B cell (primary cell): Measurements from ENCODE around the gene KIDINS220. TPM values are rescaled to one million over a fixed set of nuclear protein-coding genes. Genes with fewer than 3 reads are reported as not detected.

ENCODE experiments used
- ATAC-seq: fragments of 200-7000 bp; cut with Tn5 transposase; one replicate; pipeline ENCODE4 v1.10.0; 2021; ENCODE audit warnings: low read depth, mild to moderate bottlenecking, moderate number of reproducible peaks, moderate library complexity
- CTCF ChIA-PET: fragments of 350-600 bp; sonication (Branson Sonifier 250); formaldehyde crosslinking; loops from one replicate; lab custom pipeline; 2021; ENCODE audit warnings: antibody characterized with exemption, inconsistent platforms; lab: Charles Lee
- POLR2A ChIA-PET: fragments of 350-600 bp; sonication (Branson Sonifier 250); formaldehyde crosslinking; loops from one replicate; lab custom pipeline; 2021; ENCODE audit warnings: antibody characterized with exemption; lab: Charles Lee
- DNase-seq: peaks from one replicate; pipeline ENCODE4 v3.0.0; 2013
- H2AFZ ChIP-seq: 2 replicates; pipeline ENCODE4 v1.6.1; 2012; ENCODE audit warnings: mild to moderate bottlenecking, low read depth, low read length; ENCODE audit not compliant: insufficient read depth, poor library complexity, severe bottlenecking
- H3K27ac ChIP-seq, 2 donors: 1 replicate in 1 of 2; 2 replicates in 1 of 2; pipeline ENCODE4 v1.5.1; 2012 to 2013; ENCODE audit warnings: low read length in 2 of 2, mild to moderate bottlenecking in 2 of 2, moderate library complexity in 1 of 2
- H3K27me3 ChIP-seq, 4 experiments: fragments of 200-600 bp in 1 of 4; sonication (generic) in 1 of 4; replicated peaks in 1 of 4; 1 replicate in 2 of 4; 2 replicates in 2 of 4; pipeline versions ENCODE4 v1.6.1 to v1.7.0; 2013 to 2016; ENCODE audit warnings: low read length in 3 of 4, mild to moderate bottlenecking in 2 of 4, mixed read lengths in 1 of 4, moderate library complexity in 1 of 4; ENCODE audit not compliant: insufficient read depth in 4 of 4, control insufficient read depth in 3 of 4; ENCODE audit errors: control extremely low read depth in 1 of 4
- H3K36me3 ChIP-seq, 2 experiments: replicated peaks in 1 of 2; 1 replicate in 1 of 2; 2 replicates in 1 of 2; pipeline versions ENCODE4 v1.6.1 to v1.7.1; 2013; ENCODE audit warnings: low read length in 1 of 2; ENCODE audit not compliant: insufficient read depth in 2 of 2, control insufficient read depth in 1 of 2; ENCODE audit errors: control extremely low read depth in 1 of 2, extremely low read depth in 1 of 2
- H3K4me1 ChIP-seq, 2 donors: fragments of 200-600 bp in 1 of 2; sonication (generic) in 1 of 2; 1 replicate in 1 of 2; 2 replicates in 1 of 2; pipeline versions ENCODE4 v1.5.1 to v1.6.1; 2013 to 2017; ENCODE audit warnings: low read length in 2 of 2; ENCODE audit not compliant: control insufficient read depth in 2 of 2, insufficient read depth in 2 of 2
- H3K4me2 ChIP-seq: replicated peaks from 2 replicates; pipeline ENCODE3; 2012; ENCODE audit warnings: mild to moderate bottlenecking, low read depth, low read length; ENCODE audit not compliant: poor library complexity, severe bottlenecking
- H3K4me3 ChIP-seq, 5 experiments: fragments of 200-600 bp in 1 of 5; sonication (generic) in 1 of 5; 1 replicate in 3 of 5; 2 replicates in 2 of 5; pipeline versions ENCODE4 v1.5.1 to v1.7.0; 2011 to 2016; ENCODE audit warnings: low read length in 4 of 5, mild to moderate bottlenecking in 4 of 5, low read depth in 2 of 5, control low read depth in 1 of 5, moderate library complexity in 1 of 5; ENCODE audit not compliant: insufficient read depth in 1 of 5; ENCODE audit errors: control extremely low read depth in 1 of 5, extremely low read depth in 1 of 5
- H3K79me2 ChIP-seq: fragments of 200-600 bp; sonication (generic); one replicate; pipeline ENCODE4 v1.6.0; 2016; ENCODE audit warnings: low read length; ENCODE audit not compliant: control insufficient read depth, insufficient read depth
- H3K9ac ChIP-seq: fragments of 200-600 bp; sonication (generic); 2 replicates; pipeline ENCODE4 v1.6.1; 2017; ENCODE audit warnings: mild to moderate bottlenecking, low read length, moderate library complexity
- H3K9me3 ChIP-seq, 3 donors: one replicate each; pipeline versions ENCODE4 v1.6.1 to v1.7.1; 2013; ENCODE audit warnings: low read length in 2 of 3; ENCODE audit not compliant: control insufficient read depth in 2 of 3, insufficient read depth in 1 of 3; ENCODE audit errors: control extremely low read depth in 1 of 3
- H4K20me1 ChIP-seq: 2 replicates; pipeline ENCODE4 v1.6.0; 2012; ENCODE audit warnings: mild to moderate bottlenecking, low read length; ENCODE audit not compliant: insufficient read depth, control insufficient read depth, poor library complexity, severe bottlenecking
- H3K27ac Mint-ChIP-seq: one replicate; pipeline ENCODE4 v1.8.0; 2021; ENCODE audit warnings: mixed read lengths
- H3K27me3 Mint-ChIP-seq: one replicate; pipeline ENCODE4 v1.8.0; 2021; ENCODE audit warnings: mixed read lengths
- H3K4me1 Mint-ChIP-seq: one replicate; pipeline ENCODE4 v1.8.0; 2021; ENCODE audit warnings: mixed read lengths
- H3K4me3 Mint-ChIP-seq: one replicate; pipeline ENCODE4 v1.8.0; 2021; ENCODE audit warnings: mixed read lengths
- H3K9me3 Mint-ChIP-seq: one replicate; pipeline ENCODE4 v1.8.0; 2022; ENCODE audit warnings: mixed read lengths; ENCODE audit not compliant: insufficient read depth
- EZH2 ChIP-seq: IDR thresholded peaks from 2 replicates; pipeline ENCODE4 v1.6.1; 2012; ENCODE audit warnings: borderline replicate concordance, low read depth, mild to moderate bottlenecking, moderate library complexity, low read length; ENCODE audit not compliant: insufficient read depth, poor library complexity, severe bottlenecking
- WGBS: methylation state at CpG from one replicate; pipeline ENCODE4 v1.1.5; 2013; ENCODE audit warnings: missing lambda C conversion rate; ENCODE audit not compliant: insufficient coverage; 5-methylcytosine and 5-hydroxymethylcytosine counted together
- intact Hi-C: fragments of 100-400 bp; cut with micrococcal nuclease; formaldehyde crosslinking; loops from one replicate; pipeline ENCODE4 v1.10.0; 2022
- polyA plus RNA-seq: library from polyadenylated mRNA; depleted of rRNA; stranded (reverse); fragments of >200 nt; gene quantifications from 2 replicates; pipeline ENCODE4 v1.2.3, GENCODE V29; 2012
- total RNA-seq, 2 donors: library from RNA; stranded (reverse); fragments of 120-200 nt in 1 of 2; gene quantifications; 1 replicate in 1 of 2; 2 replicates in 1 of 2; pipeline versions ENCODE4 v1.2.3 to v1.2.4, GENCODE V29; 2013 to 2022
- TF ChIP-seq, protein P1 (sequence below): fragments of 200-600 bp; IDR thresholded peaks from one replicate; pipeline ENCODE4 v1.8.0; 2022; ENCODE audit warnings: antibody characterized with exemption, mild to moderate bottlenecking

Gene KIDINS220
- total and polyA plus RNA-seq, 2 donors (not counting 1 experiment from before 2014, with no cell fraction given): 12.5 to 36.6 TPM

DNA sequence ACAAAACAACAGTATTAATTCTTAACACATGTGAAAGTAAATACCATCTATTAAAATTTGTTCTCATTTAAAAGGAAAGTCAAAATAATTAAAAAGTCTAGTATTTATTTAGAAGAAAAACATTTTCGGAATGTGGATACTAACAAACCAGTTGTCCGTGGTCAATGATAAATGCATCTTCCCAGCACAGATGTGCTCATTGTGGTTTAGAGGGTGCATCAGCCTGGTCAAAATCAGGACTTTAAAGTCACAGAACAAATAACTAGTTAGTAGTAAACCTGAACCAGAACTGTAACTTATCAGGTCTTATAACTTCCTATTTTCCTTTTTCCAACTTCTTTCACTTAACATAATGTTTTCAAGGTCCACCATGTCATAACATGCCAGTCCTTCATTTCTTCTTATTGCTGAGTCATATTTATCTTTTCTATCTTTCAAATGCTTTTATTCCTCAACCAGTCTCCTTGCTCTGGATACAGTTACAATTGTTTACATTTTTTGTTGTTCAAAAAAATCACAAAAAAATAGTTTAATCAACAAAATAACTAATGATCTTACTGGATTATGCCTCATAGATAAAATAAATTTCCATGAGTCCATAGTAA lies 99.7 kb downstream of the KIDINS220 start:
- Histone ChIP-seq H3K27me3 (no peaks in the 10 kb centered on the region), H3K36me3 (peaks cover 6 to 20% of the 10 kb centered on the region in 2 experiments), H2AFZ (no peak overlapping the region), H3K27ac (no peak overlapping the region), H3K4me3 (no peak overlapping the region), H3K4me1 (no peaks in the 10 kb centered on the region), H4K20me1 (no peaks in the 10 kb centered on the region), H3K79me2 (no peaks in the 10 kb centered on the region), H3K4me2 (no peak overlapping the region), H3K9me3 (no peaks in the 10 kb centered on the region), H3K9ac (no peak overlapping the region)
- DNase-seq: no peak
- TF ChIP-seq EZH2: no peak
- TF ChIP-seq, protein P1, sequence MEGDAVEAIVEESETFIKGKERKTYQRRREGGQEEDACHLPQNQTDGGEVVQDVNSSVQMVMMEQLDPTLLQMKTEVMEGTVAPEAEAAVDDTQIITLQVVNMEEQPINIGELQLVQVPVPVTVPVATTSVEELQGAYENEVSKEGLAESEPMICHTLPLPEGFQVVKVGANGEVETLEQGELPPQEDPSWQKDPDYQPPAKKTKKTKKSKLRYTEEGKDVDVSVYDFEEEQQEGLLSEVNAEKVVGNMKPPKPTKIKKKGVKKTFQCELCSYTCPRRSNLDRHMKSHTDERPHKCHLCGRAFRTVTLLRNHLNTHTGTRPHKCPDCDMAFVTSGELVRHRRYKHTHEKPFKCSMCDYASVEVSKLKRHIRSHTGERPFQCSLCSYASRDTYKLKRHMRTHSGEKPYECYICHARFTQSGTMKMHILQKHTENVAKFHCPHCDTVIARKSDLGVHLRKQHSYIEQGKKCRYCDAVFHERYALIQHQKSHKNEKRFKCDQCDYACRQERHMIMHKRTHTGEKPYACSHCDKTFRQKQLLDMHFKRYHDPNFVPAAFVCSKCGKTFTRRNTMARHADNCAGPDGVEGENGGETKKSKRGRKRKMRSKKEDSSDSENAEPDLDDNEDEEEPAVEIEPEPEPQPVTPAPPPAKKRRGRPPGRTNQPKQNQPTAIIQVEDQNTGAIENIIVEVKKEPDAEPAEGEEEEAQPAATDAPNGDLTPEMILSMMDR: no peak
- H3K27me3 Mint-ChIP-seq: no peaks in the 10 kb centered on the region
- H3K9me3 Mint-ChIP-seq: no peaks in the 10 kb centered on the region
- ChIA-PET POLR2A (no interaction called here), CTCF (no interaction called here)
- WGBS: no CpG with 5 or more reads among the region's 2 CpGs
- H3K4me1 Mint-ChIP-seq: no peaks in the 10 kb centered on the region
- ATAC-seq: no peak
- no peak overlapping the region for H3K4me3 Mint-ChIP-seq
- intact Hi-C loops: no loop called here
- no peak overlapping the region for H3K27ac Mint-ChIP-seq

DNA sequence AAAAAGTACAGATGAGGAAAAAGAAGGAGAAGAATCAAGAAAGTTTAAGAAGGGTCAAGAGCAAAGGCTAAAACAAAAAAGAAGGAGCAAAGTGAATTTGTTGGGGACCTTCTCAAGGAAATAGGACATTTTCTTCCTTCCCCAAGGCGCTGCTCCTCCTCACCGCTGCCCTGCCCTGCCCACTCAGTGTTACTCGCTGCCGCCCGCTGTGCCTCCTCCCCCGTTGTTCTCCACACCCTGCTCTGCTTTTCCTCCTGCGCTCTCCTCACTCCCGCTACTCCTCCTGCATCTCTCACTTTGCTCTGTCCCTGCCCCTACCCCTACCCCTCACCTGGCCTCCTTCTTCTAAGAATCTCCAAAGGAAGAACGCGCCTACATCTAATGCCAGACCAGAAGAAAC lies 104.8 kb downstream of the KIDINS220 start:
- Mint-ChIP-seq H3K27me3 (no peaks in the 10 kb centered on the region), H3K27ac (no peak overlapping the region), H3K4me3 (no peak overlapping the region), H3K9me3 (no peaks in the 10 kb centered on the region), H3K4me1 (no peaks in the 10 kb centered on the region)
- POLR2A ChIA-PET: no interaction called here
- Histone ChIP-seq H3K27me3 (no peaks in the 10 kb centered on the region), H3K4me2 (no peak overlapping the region), H3K9me3 (no peaks in the 10 kb centered on the region), H3K4me1 (no peaks in the 10 kb centered on the region), H3K9ac (no peak overlapping the region), H4K20me1 (no peaks in the 10 kb centered on the region), H3K27ac (no peak overlapping the region), H3K36me3 (peaks cover 7 to 50% of the 10 kb centered on the region in 2 experiments), H3K79me2 (no peaks in the 10 kb centered on the region), H3K4me3 (no peak overlapping the region), H2AFZ (no peak overlapping the region)
- CTCF ChIA-PET: no interaction called here
- DNase-seq (no peak), ATAC-seq (no peak)
- intact Hi-C loops: no loop called here
- TF ChIP-seq EZH2: no peak
- TF ChIP-seq, protein P1: no peak
- WGBS: 98% methylated on average over 10 of the region's 10 CpGs
